ENCODE results near the gene CNTN1. TPM values are rescaled to one million over a fixed set of nuclear protein-coding genes. Genes with fewer than 3 reads are reported as not detected.

Gene CNTN1
- total RNA-seq, 2 experiments from 2014 or later: not detected

- no peaks in the 10 kb centered on the region for H3K4me1 ChIP-seq (ENCODE audit: insufficient read depth, low read length)
- peaks cover 0 to 3% of the 10 kb centered on the region in 2 experiments for H3K9me3 ChIP-seq (ENCODE audit: control insufficient read depth in 1 of 2, insufficient read depth in 1 of 2, low read length in 2 of 2)
- ATAC-seq (ENCODE audit: poor library complexity): no peak
- H3K36me3 ChIP-seq (ENCODE audit: insufficient read depth, low read length): no peaks in the 10 kb centered on the region
- Mint-ChIP-seq H3K9me3 (no peaks in the 10 kb centered on the region), H3K36me3 (ENCODE audit: low read depth) (no peaks in the 10 kb centered on the region), H3K4me1 (ENCODE audit: low read depth) (no peaks in the 10 kb centered on the region), H3K4me3 (no peak overlapping the region), H3K27ac (no peak overlapping the region), H3K27me3 (no peaks in the 10 kb centered on the region)
- H3K27me3 ChIP-seq (ENCODE audit: control insufficient read depth in 1 of 2, insufficient read depth in 2 of 2, low read length in 2 of 2): no peaks in the 10 kb centered on the region
- ChIA-PET POLR2A (no interaction called here), CTCF (no interaction called here)
- H3K27ac ChIP-seq (ENCODE audit: low read depth in 1 of 2, low read length in 2 of 2): no peak overlapping the region
- intact Hi-C loops (cut with DNase I, micrococcal nuclease): no loop called here
- H3K4me3 ChIP-seq (ENCODE audit: low read length): no peak overlapping the region
- DNase-seq: no peak
- no peak for TF ChIP-seq CTCF (IDR thresholded peaks at IDR 0.05)
Measured at GRCh38 chr12:40831916-40832315, 139.7 kb downstream of the CNTN1 start.

DNA sequence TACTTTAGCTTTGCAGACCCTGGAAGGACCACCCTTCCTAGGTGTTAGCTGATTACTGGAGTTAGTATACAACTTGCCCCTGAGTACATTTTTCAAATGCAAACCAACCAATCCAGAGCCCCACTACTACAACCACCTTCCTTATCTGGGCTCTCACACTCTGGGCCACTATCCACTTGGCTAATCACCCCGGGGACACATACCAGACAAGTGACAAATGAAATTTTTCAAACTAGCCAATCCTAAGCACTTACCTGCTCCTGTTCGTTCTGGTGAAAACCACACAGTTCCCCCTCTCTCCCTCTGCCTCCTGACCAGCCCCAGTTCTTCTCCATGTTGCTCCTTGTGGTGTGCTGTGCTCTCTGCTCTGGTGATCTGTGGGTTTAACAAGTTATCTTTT is 140.4 kb downstream of the CNTN1 start:
- no peaks in the 10 kb centered on the region for H3K36me3 Mint-ChIP-seq (ENCODE audit: low read depth)
- no peaks in the 10 kb centered on the region for H3K4me1 ChIP-seq (ENCODE audit: insufficient read depth, low read length)
- no peak overlapping the region for H3K4me3 Mint-ChIP-seq
- H3K36me3 ChIP-seq (ENCODE audit: insufficient read depth, low read length): no peaks in the 10 kb centered on the region
- H3K27ac ChIP-seq (ENCODE audit: low read depth in 1 of 2, low read length in 2 of 2): no peak overlapping the region
- H3K4me1 Mint-ChIP-seq (ENCODE audit: low read depth): no peaks in the 10 kb centered on the region
- no peaks in the 10 kb centered on the region for H3K9me3 Mint-ChIP-seq
- H3K27me3 ChIP-seq (ENCODE audit: control insufficient read depth in 1 of 2, insufficient read depth in 2 of 2, low read length in 2 of 2): no peaks in the 10 kb centered on the region
- no peak for ATAC-seq (ENCODE audit: poor library complexity)
- no peak for TF ChIP-seq CTCF (IDR thresholded peaks at IDR 0.05)
- H3K27ac Mint-ChIP-seq: no peak overlapping the region
- H3K4me3 ChIP-seq (ENCODE audit: low read length): no peak overlapping the region
- ChIA-PET CTCF (no interaction called here), POLR2A (no interaction called here)
- intact Hi-C loops (cut with DNase I, micrococcal nuclease): no loop called here
- no peaks in the 10 kb centered on the region for H3K27me3 Mint-ChIP-seq
- H3K9me3 ChIP-seq (ENCODE audit: control insufficient read depth in 1 of 2, insufficient read depth in 1 of 2, low read length in 2 of 2): peaks cover 0 to 6% of the 10 kb centered on the region in 2 experiments
- no peak for DNase-seq

DNA sequence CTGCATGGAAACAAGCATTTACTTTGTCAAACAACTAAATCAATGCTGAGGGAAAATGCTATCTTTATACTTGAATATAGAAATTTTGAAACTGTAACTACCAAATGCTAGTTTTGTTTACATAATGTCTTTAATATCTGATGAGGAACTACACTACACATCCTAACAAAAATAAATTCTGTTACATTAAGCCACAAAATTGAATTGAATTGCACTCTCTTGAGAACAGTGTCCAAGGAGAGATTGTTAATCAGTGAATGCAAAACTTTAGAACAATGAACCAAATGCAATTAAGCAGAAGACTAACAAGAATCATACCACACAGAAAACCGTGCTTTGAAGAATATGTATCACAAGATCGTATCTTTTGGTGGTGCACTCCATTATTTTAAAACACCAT is 141.6 kb downstream of the CNTN1 start:
- DNase-seq (no peak), ATAC-seq (ENCODE audit: poor library complexity) (no peak)
- H3K4me3 ChIP-seq (ENCODE audit: low read length): no peak overlapping the region
- intact Hi-C loops (cut with DNase I, micrococcal nuclease): no loop called here
- H3K27me3 Mint-ChIP-seq: no peaks in the 10 kb centered on the region
- H3K27me3 ChIP-seq (ENCODE audit: control insufficient read depth in 1 of 2, insufficient read depth in 2 of 2, low read length in 2 of 2): no peaks in the 10 kb centered on the region
- H3K36me3 ChIP-seq (ENCODE audit: insufficient read depth, low read length): no peaks in the 10 kb centered on the region
- ChIA-PET CTCF (no interaction called here), POLR2A (no interaction called here)
- peaks cover 0 to 13% of the 10 kb centered on the region in 2 experiments for H3K9me3 ChIP-seq (ENCODE audit: control insufficient read depth in 1 of 2, insufficient read depth in 1 of 2, low read length in 2 of 2)
- H3K4me3 Mint-ChIP-seq: no peak overlapping the region
- no peak for TF ChIP-seq CTCF (IDR thresholded peaks at IDR 0.05)
- H3K27ac ChIP-seq (ENCODE audit: low read depth in 1 of 2, low read length in 2 of 2): no peak overlapping the region
- H3K9me3 Mint-ChIP-seq: no peaks in the 10 kb centered on the region
- no peaks in the 10 kb centered on the region for H3K36me3 Mint-ChIP-seq (ENCODE audit: low read depth)
- no peaks in the 10 kb centered on the region for H3K4me1 ChIP-seq (ENCODE audit: insufficient read depth, low read length)
- H3K27ac Mint-ChIP-seq: no peak overlapping the region
- no peaks in the 10 kb centered on the region for H3K4me1 Mint-ChIP-seq (ENCODE audit: low read depth)
